ENCODE measurements around the gene INS.
A peak's percentile ranks its signal among the peaks of the same experiment; 100 is the strongest.
"Not testable (repeated sequence)": the region's sequence is repeated elsewhere in the genome, so short reads cannot be mapped to it uniquely, and the experiment has no call there.

The INS gene

DNA sequence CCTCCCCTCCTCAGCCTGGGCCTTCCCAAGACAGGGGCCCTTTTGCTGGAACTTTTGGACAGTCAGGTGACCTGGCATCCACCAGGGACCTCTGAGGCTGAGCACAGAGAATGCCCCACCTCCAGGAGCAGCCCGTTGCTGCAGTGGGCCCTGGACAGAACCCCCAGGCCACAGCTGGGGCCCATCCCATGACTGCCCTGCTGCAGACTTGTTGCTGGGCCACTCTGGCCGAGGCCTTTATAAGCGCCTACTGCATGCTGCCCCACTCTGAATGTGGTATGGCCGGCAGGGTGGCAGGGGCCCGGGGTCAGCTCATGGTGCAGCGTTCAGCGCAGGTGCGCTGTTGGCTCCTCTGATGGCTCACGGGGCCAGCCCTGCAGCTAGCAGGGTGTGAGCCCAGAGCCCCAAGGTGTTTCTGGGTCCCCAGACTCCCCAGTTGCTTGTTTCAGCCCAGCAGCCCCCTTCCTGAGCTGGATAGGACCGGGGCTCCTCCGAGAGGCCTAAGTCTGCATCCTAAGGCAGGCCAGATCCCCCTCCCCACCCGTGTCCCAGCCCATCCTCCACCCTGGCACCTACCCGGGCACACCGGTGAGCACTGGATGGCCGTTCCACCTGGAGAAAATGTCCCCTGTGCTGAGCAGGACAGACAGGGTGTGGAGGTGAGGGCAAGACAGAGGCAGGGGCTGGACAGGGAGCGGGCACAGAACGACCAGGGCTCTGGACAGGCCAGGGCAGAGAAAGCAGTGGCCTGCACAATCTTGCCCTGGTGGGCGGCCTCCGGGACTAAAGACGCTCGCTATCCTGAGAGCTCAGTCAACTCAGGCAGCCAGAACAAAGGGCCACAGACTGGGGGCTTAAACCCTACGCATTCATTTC, 38.7 kb upstream of the INS start:
- DNase-seq (ENCODE audit: low read depth in 1 of 2, low spot score in 1 of 2) = no peak

DNA sequence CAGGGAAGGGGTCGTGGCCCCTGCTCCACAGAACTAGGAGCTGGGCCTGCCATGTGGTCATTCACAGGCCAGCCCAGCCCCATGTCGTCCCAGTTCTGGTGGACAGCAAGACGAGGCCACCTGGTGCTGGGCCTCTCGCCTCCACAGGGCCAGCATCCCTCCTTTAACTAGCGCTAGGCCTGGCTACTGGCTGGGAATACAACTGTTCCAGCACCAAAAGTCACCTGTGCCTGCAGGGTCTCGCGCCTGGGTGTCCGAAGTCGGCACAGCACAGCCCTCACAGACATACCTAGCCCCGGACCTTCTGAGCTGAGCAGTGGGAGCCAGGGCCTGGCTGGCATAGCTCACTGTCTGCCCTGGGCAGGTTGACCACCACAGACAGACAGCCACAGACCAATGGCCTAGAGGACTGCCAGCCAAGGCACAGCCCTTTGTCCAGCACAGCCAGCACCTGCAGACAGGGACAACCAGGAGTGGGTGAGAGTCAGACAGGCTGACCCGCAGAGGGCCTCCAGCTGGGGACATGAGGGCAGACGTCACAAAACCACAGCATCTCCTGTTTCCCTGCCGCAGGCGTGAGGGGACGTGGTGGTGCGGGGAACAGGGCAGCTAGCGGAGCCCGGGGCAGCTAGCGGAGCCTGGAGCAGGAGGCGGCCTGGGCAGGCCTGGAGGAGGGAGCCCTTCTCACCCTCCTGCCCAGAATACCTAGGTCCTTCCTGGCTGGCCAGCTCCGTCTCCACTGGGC, 37.8 kb upstream of the INS start:
- no peak for DNase-seq (ENCODE audit: low read depth in 1 of 2, low spot score in 1 of 2)

DNA sequence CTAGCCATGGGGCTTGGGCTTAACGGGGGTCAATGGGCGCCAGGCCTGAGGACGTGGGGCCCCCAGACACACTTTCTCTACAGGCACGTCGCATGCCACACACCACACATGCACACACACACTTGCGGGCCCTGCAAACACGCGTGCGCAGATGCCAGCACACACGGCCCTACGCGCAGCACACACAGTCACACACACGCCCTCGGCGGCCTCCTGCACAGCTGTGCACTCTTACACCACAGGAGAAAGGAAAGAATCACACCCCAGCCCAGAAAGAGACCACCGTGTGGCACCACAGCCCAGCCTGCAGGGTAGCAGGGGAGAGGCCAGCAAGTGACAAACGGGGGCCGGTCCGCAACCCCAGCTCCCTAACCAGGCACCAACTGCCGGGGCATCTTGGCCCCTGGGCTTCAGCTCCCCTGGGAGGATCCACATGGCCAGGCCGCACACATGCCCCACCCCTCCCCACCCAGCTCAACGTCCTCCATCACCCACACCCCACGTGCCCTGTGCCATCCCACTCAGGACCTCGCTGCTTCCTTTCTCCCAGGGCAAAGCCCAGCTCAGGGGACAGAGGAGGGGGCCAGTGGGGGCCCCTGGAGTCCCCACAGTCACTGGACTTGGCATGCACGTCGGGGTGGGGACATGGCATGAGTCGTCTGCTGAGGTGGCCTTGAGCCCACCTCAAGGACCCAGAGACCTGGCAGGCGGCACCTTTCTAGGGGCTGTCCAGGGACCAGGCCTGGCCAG, 36.9 kb upstream of the INS start:
- DNase-seq (ENCODE audit: low read depth in 1 of 2, low spot score in 1 of 2) = no peak

DNA sequence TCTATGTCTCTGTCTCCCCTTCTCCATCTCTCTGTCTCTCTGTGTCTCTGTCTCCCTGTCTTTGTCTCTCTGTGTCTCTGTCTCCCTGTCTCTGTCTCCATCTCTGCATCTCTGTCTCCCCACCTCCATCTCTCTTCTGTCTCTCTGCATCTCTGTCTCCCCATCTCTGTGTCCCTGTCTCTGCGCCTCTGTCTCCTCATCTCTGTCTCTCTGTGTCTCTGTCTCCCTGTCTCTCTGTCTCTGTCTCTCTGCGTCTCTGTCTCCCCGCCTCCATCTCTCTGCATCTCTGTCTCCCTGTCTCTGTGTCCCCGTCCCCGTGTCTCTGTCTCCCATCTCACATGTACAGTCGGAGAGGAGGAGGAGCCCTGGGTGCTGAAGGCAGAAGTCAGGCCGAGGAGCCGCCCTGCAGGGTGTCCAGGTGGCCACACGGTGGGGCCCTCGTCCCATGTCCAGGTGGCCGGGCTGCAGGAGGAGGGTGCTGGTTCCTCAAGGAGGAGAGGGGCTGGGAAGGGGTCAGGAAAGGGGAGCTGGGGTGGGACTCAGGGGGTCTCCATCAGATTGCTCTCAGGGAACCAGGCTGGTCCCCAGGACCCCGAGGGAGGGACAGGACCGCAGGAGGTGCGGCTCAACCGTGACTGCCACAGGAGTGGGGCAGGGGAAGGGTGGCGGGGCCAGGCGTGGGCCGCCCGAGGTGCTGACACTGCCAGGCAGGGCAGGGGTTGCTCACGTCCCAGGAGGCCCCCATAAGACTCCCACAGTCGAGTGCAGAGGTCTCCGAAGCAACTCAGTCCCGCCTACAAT, 36.2 kb upstream of the INS start:
- DNase-seq (ENCODE audit: low read depth in 1 of 2, low spot score in 1 of 2) = peak; percentile 31 to 60

DNA sequence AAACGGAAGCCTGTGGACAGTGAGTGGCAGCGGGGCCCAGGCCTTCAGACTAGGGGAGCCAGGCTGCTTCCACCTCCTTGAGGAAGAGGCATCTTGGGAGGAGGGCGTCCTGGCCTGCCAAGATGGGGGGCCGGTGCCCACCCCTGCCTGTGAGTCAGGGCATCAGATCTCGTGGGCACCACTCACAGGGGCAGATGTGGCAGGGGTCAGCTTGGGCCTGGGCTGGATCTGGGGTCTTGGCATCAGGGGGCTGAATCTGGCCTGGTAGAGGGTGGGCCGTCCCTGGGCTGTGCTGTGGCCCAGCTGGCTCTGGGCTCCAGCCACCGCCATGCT, 34.7 kb upstream of the INS start:
- DNase-seq (ENCODE audit: low read depth in 1 of 2, low spot score in 1 of 2) = no peak

DNA sequence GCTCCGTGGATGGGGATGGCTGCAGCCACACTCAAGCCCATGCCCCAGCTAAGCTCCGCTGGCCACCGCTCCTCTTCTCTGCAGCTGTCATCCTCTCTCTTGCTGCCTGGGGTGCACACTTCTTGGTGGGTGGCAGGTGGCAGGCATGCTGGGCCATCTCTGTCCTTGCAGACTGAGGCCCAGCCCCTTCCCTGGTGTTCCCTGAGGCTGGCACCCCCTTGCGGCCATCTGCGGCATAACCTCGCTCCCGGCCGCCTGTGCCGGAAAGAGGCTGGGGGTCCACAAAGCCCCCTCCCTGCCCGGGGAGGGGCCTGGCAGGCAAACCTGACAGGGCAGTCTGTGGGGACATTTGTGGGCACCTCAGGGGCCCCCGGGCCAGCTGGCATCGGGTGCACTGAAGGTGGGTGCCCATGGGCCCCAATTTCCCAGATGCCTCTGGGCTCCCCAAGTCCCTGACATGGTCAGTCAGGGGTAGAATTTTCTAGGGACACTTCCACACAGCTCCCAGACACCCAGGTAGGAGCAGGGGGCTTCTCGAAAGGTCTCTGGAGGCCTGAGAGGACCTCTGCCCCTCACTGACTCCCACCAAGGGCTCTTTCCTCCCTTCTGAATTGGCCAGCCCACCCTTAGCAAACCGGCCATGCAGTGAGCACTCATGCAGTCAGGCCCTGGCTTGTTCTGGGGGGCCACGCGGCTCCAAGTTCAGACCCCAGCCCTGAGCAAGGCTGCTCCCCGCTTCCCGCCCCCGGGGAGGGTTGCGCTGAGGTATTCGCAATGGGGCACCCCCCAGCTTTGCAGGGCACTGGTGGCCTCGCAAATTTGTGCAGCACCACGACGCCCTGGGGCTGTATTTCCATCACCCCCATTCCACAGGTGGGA, 34.1 kb upstream of the INS start:
- DNase-seq (ENCODE audit: low read depth in 1 of 2, low spot score in 1 of 2) = peak in 1 of 2 donors; percentile 41

DNA sequence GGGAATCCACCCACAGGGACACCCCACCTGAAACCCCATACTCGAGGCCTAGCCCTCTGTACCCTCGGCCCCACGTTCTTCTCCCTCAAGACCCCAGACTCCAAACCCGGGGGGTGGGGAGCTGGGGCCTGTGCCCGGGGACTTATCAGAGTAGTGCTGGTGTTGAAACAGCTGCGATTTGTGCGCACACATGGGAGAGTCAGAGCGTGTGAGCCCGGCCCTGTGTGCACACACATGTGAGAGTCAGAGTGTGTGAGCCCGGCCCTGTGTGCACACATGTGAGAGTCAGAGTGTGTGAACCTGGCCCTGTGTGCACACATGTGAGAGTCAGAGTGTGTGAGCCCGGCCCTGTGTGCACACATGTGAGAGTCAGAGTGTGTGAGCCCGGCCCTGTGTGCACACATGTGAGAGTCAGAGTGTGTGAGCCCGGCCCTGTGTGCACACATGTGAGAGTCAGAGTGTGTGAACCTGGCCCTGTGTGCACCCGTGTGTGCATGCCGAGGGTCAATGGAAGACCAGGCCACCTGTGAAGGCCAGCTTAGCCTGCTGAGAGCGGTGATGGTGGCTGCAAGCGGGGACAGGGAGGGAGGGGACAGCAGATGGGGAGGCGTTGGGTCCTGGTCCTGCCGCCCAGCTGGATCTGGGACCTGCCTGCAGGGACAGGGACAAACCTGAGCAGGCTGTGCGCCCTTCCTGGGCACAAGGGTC, 33.0 kb upstream of the INS start:
- DNase-seq (ENCODE audit: low read depth in 1 of 2, low spot score in 1 of 2) = not testable (repeated sequence)

DNA sequence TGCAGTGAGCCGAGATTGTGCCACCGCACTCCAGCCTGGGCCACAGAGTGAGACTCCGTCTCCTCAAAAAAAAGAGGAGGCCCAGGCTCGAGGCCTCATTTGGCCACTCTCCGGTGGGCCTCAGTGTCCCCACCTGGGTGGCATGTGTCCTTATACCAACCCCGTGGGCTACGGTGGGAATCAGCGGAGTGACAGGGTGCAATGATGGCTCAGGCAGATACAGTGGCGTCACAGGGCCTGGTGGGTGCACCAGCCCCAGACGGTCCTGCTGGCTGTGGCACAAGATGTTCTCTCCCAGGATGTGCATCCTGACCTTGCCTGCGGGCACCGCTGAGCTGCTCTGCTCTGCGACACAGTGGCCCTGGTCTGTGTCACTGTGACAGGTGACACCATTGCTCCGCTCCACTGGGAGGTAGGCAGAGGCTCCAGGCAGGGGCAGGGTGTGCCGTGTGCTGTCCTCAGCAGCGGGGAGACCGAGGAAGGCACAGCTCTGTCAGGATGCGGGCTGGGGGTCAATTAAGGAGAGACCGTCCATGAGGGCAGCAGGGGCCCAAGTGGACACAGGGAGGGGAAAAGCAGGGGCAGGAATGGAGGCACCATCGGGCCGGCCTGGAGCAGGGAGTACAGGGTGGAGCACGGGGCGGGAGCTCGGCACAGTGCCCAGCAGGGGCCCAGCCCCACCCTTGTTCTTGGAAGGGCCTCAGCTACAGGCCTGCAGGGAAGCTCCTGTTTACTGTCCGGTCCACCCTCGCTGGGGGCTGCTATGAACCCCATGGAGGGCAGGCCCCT, 32.3 kb upstream of the INS start:
- no peak for DNase-seq (ENCODE audit: low read depth in 1 of 2, low spot score in 1 of 2)

DNA sequence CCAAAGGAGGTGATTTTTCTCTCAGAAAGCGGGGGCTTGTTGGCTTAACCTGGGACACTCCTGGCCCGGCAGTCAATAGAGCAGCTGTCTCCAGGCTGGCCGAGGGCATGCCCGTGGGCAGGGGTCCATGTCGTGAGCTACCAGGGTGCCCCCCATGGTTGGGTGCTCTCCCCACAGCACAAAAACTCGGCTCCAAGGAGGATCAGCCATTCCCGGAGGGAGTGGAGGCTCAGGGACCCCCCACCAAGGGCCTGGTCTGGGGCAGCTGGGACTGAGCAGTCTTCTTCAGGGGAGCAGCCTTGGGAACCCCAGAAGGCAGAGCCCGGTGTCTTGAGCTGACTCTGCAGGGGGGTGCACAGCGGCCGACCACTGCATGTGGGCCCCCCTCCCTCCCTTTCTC, 31.4 kb upstream of the INS start:
- DNase-seq (ENCODE audit: low read depth in 1 of 2, low spot score in 1 of 2) = no peak

DNA sequence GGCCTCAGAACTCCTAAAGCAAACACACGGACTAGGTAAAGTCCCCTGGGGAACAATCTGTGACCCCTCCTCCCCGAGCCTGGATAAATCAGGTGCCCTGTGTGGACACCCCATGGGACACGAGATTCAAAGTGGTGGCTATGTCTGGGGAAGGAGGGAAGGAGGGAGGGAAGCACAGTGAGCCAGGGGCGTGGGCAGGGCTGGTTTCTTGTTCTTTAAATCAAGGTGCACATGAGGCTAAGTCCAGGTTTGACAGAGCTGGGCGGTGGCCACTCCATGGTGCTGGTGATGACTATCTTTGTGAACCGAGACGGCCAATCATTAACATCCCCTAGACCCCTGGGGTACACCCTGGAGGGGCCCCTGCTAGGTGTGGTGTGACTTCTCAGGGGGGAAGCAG, 30.9 kb upstream of the INS start:
- no peak for DNase-seq (ENCODE audit: low read depth in 1 of 2, low spot score in 1 of 2)

DNA sequence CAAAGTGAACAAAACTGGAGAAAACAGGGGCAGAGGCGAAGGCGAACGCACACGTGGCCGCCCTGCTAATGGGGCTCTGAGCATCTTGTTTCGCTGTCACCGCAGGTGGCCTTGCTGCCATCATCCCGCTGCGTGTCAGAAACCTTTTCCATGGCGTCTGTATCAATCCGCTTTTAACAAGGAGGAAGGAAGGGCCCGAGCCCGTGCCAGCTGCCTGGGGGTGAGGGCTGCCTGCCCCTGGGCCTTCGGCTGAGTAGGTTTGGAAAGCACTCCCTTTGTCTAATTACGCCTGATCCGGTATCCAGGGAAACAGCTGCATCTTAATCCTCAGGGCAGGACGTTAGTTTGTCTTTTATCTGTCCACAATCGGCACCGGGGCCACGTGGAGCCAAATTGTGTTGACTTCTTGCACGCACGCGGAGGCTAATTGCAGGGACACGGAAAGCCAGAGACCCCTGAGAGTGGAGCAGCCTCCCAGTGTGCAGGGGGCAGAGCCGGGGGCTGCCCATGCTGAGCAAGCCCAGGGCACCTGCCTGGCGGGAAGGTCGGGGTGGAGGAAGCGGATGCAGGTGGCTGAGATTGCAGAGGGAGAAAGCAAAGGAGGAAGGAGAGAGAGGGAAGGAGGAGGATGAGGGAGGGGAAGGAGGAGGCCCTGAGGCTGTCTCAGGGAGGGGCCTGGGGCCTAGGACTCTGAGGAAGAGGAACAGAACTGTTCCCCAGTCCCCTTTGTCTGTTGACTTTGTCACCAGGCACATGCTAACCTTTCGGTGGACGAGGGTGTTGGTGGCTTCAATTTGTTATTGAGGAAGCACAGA, 29.9 kb upstream of the INS start:
- DNase-seq (ENCODE audit: low read depth in 1 of 2, low spot score in 1 of 2) = no peak

DNA sequence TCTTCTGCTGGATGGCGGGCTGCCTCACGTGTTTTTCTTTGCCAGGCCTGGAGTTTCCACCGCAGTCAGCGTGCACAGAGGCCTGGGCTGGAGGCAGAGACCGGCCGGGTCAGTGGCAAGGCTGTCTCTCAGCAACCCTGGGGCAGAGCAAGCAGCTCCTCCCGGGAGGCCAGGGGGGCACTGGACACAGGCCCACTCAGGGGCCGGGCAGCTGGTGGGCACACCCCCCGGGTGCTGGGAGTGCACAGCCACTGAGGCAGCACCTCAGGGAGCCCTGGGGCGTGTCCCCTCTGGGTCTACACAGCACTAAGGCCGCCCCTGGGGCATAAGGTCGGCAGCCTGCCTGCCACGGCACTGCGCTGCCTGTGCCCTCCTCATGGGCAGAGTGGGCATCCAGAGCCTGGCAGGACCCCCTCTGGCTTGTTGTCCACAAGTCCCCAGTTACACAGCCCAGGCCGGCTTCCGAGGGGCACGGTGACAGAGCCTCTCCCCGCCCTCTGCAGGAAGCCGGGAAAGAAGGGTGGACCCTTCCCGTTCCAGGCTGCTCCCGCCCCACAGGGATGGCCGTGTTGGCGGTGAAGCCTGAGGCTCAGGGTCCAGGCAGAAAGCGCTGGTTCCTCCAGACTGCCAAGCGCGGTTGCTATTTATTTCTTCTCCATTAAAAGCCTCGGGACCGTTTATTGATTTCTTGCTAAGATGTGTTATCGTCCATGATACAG, 29.1 kb upstream of the INS start:
- no peak for DNase-seq (ENCODE audit: low read depth in 1 of 2, low spot score in 1 of 2)

DNA sequence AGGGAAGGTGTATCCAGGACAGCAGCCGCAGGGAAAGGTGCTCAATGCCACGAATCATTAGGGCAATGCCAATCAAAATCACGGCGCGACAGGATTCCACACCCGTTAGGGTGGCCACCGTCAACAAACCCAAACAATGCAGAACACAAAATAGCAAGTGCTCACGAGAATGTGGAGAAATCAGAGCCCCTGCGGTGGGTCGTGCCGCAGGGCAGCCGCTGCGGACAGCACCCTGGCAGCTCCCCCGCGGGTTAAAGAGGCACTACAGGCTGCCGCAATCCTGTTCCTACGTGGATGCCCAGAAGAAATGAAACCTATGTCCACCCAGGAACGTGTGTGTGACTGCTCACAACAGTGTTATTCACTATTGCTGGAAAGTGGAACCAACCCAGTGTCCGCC, 27.7 kb upstream of the INS start:
- DNase-seq (ENCODE audit: low read depth in 1 of 2, low spot score in 1 of 2) = no peak

DNA sequence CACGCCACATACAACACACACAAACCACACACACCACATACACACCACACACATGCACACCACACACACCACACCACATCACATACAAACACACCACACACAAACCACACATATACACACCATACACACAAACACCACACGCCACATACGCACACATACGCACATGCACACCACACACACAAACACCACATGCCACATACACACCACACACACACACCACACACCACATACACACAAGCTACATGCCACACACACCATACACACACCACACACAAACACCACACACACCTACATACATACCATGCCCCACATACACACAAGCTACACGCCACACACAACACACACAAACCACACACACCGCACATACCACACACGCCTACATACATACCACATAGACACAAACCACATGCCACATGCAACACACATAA, 26.3 kb upstream of the INS start:
- no peak for DNase-seq (ENCODE audit: low read depth in 1 of 2, low spot score in 1 of 2)

DNA sequence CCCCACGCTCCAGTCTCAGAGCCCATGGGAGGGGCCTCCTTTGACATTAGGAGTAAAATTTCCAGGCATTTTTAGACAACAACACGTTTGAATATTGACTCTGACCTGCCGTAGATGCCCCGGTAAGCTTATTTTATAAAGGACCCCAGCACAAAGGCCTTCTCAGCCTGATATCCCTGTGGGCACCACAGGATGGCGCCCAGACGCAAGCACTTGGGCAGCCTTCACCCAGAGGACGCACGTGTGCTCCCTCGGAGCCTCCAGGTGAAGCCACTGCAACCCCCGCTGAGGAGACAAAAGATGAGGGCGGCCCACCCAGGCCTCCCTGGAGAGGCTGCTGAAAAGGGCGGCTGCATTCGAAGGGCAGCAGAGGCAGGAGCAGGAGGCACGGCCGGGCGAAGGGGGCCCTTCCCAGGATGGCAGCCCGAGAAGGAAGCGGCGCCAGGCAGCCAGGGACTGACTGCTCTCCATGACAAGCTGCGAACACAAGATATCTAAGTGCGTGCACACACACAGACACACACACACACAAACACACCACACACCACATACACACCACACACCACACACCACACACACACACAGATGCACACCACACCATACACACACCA, 25.8 kb upstream of the INS start:
- DNase-seq (ENCODE audit: low read depth in 1 of 2, low spot score in 1 of 2) = peak in 1 of 2 donors; percentile 26

DNA sequence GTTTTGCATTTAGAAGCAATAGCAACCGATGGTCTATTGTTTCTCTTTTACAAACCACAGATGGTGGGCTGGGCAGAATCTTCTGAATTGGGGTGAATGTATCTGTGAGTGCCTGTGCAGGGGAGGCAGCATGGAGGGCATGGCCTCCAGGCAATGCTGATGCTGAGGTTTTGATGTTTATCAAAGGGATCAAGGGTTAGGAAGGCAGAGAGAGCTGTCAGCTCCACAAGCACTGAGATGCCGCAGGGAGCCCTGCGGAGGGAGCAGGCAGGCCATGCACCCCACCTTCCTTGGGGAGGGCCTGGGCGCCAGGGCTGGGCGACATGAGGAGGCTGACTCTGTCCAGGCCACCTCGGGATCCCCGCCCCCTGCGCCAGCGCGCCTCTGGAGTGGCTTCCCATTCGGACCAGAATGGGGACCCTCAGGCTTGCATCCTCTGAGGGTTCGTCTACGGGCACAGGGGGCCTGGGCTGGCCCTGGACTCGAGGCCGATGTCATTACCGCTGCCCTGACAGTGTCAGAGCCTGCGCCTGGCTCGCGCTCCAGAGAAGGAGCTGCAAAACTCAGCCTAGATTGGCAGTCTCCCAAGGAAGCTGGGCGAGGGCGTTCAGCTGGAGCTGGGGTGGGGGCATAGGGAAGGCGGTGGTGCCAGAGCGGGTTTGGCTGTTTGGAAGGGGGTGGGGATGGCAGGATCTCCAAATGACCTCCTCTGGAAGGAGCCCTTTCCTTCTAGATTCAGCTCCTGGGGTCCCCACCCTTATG, 24.5 kb upstream of the INS start:
- DNase-seq (ENCODE audit: low read depth in 1 of 2, low spot score in 1 of 2) = no peak
